HTR-8/SVneo (cell line): ENCODE measurements around the gene PARS2.
A peak's percentile ranks its signal among the peaks of the same experiment; 100 is the strongest.

Source experiments
- DNase-seq: peaks from one replicate; pipeline ENCODE4 v3.0.0; 2011; ENCODE audit warnings: low spot score, mixed read lengths; ENCODE audit not compliant: insufficient read length
- FAIRE-seq: peaks from 2 replicates; lab custom pipeline; 2011; peaks lifted over from hg19 to GRCh38; lab: Jason Lieb, UNC

The PARS2 gene

GRCh38 chr1:54764133-54764921, at the start of gene PARS2:
Gene PARS2 (minus strand): TSS chr1:54764523. CDS start chr1:54759161, 5,362 bp downstream.
- FAIRE-seq: peak; percentile 90
- DNase-seq: peak; percentile 95

- FAIRE-seq: no peak
- DNase-seq: no peak
These were observed 49.8 kb upstream of the PARS2 start for GRCh38 chr1:54814126-54814498.

DNA sequence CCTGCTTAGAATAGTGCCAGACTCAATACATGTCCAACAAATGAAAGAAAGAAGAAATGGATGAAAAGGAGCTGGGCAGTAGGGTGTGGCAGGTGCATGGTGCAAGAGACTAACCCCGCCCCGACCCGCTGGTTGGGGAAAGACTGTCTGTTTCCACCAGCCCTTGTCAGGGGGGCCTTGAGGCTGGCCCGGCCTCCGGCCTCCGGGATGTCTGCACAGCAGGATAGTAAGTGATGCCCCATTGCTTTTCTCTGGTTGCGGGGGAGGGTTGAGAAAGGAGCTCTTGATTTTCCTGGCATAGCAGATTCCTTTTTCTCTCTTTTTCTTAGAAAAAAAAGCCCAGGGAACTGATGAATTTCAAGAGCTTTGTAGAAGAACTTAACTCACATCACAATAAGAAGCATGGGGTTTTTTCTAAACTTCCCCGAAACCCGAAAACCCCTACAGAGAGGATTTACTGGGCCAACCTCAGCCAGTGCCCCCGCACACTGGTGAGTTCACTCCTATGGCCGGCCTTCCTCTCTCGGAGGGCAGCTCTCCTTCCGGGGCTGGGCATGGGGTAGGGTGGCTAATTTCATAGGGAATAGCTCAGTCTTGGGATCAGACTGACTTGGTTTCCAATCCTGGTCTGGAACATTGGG, 49.3 kb upstream of the PARS2 start:
- FAIRE-seq (no peak), DNase-seq (no peak)

DNA sequence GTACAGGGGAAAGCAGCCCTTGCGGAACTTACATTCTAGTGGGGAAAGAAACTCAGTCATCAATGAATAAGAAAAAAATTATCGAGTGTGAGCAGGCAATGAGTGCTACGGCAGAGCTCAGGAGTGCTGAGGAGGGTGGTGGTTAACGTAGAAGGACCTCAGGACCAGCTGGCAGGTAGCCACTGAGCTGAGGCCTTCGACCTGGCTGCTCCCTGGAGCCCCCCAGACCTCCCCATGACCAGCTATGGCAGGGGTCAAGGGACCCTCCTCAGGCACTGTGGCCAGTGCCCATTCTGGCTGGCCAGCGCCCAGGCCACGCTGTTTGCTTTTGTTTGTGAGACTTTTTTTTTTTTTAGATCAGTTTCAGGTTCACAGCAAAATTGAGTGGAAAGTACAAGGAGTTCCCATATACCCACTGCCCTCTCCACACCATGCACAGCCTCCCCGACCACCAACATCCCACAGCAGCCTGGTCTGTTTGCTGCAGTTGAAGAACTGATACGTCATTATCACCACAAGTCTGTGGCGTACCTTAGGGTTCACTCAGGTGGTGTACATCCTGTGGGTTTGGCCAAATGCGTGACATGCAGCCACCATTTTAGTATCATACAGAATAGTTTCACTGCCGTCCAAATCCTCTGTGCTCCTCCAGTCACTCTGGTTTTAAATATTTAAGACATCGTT, 48.6 kb upstream of the PARS2 start:
- DNase-seq: no peak
- no peak for FAIRE-seq

DNA sequence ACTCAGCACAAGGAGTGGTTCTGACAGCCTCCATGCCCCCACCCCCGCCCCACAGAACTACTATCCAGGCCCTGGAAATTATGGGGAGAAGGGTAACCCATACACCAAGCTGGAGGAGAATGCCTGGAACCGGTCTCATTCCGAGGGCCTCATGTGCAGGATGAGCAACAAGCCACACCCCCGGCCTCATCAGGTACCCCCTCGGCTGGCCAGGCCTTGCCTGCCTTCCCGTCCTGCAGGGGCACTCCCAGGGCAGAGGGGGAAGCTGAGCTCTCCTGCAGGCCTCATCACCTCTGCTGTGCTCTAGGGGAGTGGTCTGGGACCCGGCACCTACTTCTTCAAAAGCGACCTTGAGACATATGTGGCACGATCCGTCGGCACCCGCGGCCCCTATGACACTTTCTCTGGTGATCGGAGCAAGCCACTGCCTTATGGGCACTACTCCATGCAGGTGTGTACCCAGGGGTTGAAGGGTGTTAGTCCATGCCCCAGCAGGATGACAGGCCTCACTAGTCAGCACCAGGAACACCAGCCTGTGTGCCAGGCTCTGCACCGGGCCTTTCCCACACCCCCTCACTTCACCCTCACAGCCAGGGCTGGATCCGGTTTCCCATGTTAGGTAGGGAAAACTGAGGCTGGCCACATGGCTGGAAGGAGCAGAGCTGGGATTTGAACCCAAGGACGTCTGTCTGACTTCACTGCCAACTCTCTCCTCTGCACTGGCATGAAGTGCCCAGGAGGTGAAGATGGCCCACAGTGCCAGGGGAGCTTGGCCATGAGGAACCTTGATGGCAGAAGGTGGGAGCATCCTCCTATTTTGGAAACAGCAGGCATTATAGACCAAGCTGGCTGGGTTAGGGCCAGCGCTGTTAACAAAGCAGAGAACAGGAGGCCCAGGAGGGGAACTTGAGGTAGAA, 47.7 kb upstream of the PARS2 start:
- no peak for DNase-seq
- no peak for FAIRE-seq

DNA sequence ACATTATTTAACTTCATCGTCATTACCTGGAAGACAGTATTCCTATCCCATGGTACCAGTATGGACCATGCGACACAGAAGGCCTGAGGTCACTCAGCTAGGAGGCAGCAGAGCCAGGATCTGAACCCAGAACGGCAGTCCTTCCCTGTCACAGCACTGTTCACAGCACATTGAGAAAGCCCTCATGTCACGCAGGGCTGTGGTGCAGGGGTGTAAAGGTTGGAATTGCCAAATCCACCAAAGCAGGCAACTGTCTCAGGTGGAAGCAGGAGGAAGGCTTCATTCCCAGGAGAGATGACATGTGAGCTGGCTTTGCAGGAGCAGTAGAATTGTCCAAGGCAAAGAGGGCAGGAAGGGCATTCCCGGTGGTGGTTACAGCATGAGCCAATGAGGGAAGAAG, 46.7 kb upstream of the PARS2 start:
- DNase-seq: no peak
- no peak for FAIRE-seq

- FAIRE-seq: peak; percentile 60
These were observed 46.0 kb upstream of the PARS2 start for GRCh38 chr1:54810153-54810942.

GRCh38 chr1:54809496-54810074, 45.3 kb upstream of the PARS2 start:
- FAIRE-seq (no peak), DNase-seq (no peak)

More at GRCh38 chr1:54810153-54810942, 46.0 kb upstream of the PARS2 start:
- DNase-seq: peak; percentile 76

DNA sequence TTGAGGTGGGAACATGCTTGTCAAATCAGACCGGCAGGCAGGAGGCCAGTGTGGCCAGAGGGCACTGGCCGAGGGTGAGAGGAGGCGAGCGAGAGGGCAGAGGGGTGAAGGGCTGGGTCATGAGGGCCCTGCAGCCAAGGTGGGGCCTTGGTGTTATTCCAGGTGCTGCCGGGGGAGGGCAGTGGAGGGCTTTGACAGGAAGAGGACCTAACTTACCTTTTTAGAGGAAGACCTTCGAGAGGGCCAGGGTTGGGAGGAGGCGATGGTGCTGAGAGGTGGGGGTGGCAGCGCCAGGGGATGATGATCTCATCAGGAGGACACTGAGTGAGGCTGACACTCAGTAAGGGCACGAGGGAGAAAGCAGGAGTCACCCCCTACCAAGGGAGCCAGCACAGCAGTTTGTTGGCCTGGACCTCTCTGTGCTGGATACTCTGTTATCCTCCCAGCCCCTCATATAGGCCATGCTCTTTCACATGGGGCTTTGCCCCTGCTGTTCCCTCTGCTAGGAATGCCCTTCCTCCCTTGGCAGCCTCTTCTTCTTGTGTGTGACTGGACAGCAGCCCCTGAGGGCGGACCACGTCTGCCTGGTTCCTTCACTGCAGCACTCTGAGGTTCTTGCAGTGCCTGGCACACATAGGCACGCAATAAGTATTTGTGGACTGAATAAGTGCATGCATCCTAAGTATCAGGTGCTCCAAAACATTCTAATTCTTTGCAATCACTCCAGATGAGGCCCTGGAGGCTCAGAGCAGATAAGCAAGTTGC, 44.3 kb upstream of the PARS2 start:
- FAIRE-seq: no peak

DNA sequence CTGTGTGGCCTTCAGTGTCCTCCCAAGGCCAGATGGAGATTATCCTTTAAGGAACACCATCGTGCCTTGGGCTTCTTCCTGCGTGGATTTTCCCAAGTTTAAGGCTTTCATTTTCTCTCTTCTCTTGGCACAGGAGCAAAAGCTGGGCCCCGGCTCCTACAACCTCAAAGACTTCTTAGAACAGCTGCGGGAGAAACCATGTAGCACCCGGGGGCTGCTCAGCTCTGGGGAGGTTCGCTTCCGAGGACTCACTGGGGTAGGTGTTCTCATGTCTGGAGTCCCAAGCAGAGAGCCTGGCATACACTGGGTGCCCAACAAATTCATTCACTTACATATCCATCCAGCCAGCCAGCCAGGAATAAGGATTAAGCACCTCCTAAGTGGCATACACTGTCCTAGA, 43.4 kb upstream of the PARS2 start:
- FAIRE-seq: no peak
- DNase-seq: no peak

More for the DNA sequence above, 44.3 kb upstream of the PARS2 start:
- no peak for DNase-seq

DNA sequence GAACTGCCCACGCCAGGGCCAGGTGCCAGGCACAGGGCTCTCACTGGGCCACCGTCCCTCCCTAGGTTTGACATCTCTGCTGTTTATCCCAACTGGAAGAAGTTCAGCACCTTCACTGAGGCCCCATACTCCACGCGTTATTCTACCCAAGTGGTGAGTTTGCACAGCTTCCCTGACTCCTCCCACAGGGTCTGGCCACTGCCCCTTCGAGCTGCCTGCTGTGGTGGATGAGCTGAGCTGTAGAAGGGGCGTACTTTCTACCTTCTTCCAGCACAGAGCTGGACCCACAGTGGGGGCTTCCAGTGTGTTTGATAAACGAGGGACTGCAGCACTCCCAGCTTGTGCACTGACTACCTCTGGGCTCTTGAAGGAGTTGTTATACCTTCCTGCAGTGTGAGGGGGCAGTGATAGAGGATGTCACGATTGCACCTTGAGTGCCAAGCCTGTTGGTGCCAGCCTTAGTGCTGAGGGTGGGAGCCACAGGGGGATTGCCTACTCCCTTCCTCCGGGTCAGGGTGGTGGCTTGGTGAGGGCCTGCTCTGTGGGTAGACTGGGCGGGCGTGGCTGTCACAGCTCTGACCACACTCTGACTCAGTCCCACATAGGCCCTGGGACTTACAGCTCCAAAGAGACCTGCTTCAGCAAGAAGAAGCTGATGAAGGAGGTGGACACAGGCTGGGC, 42.7 kb upstream of the PARS2 start:
- FAIRE-seq (no peak), DNase-seq (no peak)

DNA sequence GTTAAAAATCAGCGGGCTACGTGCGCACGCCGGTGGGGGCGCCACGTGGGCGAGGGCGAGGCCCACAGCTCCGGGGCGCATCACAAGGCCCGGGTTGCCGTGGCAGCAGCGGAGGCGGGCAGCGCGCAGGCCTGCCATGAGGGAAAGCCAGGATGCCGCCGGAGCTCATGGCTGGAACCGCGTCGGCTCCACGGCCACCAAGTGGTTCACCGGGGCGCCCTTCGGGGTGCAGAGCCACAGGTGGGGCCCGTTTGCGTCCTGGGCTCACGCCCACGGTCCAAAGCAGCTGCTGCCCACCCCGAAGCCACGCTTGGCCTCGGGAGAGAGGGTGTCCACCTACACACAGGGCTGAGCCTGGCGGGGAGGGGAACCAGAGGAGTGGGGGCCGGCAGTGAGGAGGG, 41.7 kb upstream of the PARS2 start:
- FAIRE-seq: no peak
- no peak for DNase-seq

DNA sequence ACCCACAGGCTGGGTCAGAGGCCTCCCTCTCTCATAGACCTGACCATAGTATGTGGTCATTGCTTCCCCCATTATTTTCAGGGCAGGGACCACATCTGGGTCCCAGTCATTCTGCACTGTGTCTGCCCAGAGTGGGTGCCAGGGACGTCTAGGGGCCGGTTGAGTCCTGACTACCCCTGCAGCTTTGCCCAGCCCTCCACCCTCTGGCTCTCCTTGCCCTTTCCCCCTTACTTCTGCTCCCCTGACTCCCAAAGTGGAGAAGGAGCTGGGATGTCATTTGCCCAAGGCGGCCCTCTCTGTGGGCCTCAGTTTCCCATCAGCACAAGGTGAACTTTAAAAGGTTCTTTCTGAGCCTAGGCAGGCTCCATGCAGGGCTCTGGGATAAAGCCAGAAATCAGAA, 41.1 kb upstream of the PARS2 start:
- DNase-seq (no peak), FAIRE-seq (no peak)

DNA sequence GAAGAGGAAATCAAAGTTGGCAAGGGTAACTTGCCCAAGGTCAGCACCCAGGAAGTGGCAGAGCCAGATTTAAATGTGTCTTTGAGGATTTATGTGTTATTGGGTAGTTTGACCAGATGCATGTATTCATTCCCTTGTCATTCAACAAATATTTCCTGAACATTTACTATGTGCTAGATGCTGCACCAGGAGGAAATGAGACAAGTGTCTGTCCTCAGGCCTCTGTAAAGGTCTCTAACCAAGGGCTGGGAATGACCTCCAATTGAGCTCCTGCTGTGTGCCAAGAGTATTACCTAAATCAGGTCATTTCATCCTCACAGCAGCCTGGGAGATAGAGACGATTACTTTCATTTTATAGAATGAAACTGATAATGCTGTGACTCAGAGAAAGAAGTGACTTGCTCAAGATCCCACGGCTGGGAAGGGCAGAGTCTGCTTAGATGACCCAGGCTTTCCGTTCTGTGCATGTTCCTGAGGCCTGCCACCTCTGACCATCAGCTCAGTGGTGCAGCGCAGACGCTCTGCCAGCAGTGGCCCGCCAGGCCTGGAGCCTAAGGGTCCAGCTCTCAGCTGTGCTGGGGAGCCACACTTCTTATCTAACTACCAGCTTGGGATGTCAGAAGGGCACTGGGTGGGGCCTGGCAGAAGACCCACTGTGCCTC, 40.3 kb upstream of the PARS2 start:
- FAIRE-seq (no peak), DNase-seq (no peak)

GRCh38 chr1:54803761-54804470, 39.6 kb upstream of the PARS2 start:
- DNase-seq (no peak), FAIRE-seq (no peak)

DNA sequence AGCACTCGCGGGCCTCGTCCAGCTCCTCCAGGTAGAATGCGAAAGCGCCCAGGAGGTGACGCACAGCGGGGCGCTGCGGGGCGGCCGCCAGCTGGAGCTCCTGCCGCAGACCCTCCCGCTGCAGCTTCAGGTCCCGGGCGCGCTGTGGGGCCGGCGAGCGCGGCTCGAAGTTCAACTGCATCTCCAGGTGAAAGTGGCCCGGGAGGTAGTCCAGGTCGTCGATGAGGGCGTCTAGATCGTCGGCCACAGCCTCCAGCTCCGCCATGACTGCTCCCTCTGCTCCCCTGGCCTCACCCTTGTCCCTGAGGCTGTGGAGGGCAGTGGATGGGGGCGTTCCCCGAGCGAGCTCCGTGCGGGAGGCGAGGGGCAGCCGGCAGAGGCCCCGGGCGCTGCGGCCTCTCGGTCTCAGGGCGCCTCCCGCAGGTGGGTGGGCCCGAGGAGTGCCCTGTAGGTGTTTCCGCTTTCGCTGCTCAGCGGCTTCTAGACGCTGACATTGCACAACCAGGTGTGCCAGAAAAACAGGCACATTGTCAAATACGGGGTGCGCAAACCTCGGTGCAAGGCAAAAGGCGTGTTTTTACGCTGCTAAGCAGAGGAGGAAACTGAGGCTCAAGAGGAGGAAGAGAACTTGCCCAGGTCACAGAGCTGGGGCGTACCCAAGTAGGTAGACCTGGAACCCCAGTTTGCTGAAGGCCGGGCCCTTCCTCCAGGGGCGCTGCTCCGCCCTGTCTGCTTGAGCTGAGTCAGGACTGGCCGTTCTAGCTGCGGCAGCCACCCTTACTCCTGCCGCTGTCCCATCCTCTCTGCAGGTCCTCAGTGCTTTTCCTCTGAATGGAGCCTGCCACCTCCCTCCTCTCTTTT, 36.8 kb upstream of the PARS2 start, which contains the start of gene TTC22:
TTC22 (minus strand) TSS at position 425 of the 861 bp plus-strand sequence; CDS start at position 265, 160 bp downstream.
- no peak for FAIRE-seq

More for the DNA sequence above, 36.8 kb upstream of the PARS2 start, which contains the start of gene TTC22:
- no peak for DNase-seq
